ENCODE measurements around the gene PPCDC.

The PPCDC gene

GRCh38 chr15:75016431-75016830 lies 7.0 kb upstream of the PPCDC start:
- DNase-seq, result no peak

GRCh38 chr15:75019916-75020315 lies 3.5 kb upstream of the PPCDC start:
- no peak for DNase-seq

- no peak for DNase-seq
Measured at GRCh38 chr15:75021341-75021740, 2.0 kb upstream of the PPCDC start.

GRCh38 chr15:75022783-75023180 lies 608 bp upstream of the PPCDC start:
- no peak for DNase-seq

- DNase-seq, result peak; percentile 75
Measured at GRCh38 chr15:75023872-75024636, 664 bp downstream of the PPCDC start.

- peak; percentile 49 for DNase-seq
Measured at GRCh38 chr15:75025107-75025506, 1.7 kb downstream of the PPCDC start.

GRCh38 chr15:75025548-75026260 lies 2.3 kb downstream of the PPCDC start:
- no peak for DNase-seq

- DNase-seq, result no peak
Measured at GRCh38 chr15:75027551-75027950, 4.2 kb downstream of the PPCDC start.

GRCh38 chr15:75028991-75029377 lies 5.6 kb downstream of the PPCDC start:
- DNase-seq, result no peak

GRCh38 chr15:75029378-75030022 lies 6.1 kb downstream of the PPCDC start:
- peak; percentile 95 for DNase-seq

GRCh38 chr15:75030023-75030413 lies 6.6 kb downstream of the PPCDC start:
- peak; percentile 55 for DNase-seq

- no peak for DNase-seq
Measured at GRCh38 chr15:75030424-75030823, 7.0 kb downstream of the PPCDC start.

- peak; percentile 30 for DNase-seq
Measured at GRCh38 chr15:75031848-75032247, 8.5 kb downstream of the PPCDC start.

- no peak for DNase-seq
Measured at GRCh38 chr15:75032395-75032794, 9.0 kb downstream of the PPCDC start.

GRCh38 chr15:75033809-75034208 lies 10.4 kb downstream of the PPCDC start:
- no peak for DNase-seq

GRCh38 chr15:75034615-75035014 lies 11.2 kb downstream of the PPCDC start:
- DNase-seq, result peak; percentile 79

GRCh38 chr15:75036212-75036616 lies 12.8 kb downstream of the PPCDC start:
- DNase-seq, result no peak

GRCh38 chr15:75037685-75038084 lies 14.3 kb downstream of the PPCDC start:
- DNase-seq, result no peak

GRCh38 chr15:75038231-75038630 lies 14.8 kb downstream of the PPCDC start:
- no peak for DNase-seq

- peak; percentile 94 for DNase-seq
Measured at GRCh38 chr15:75042730-75043508, 19.5 kb downstream of the PPCDC start.

GRCh38 chr15:75043509-75044257 lies 20.3 kb downstream of the PPCDC start:
- DNase-seq, result peak; percentile 97

GRCh38 chr15:75044258-75044878 lies 21.0 kb downstream of the PPCDC start:
- no peak for DNase-seq

Data from inflammatory macrophage treated with lipopolysaccharide for 4 hours (primary cell).